ENCODE results near the gene SESN1.

- TF ChIP-seq POLR2A (IDR thresholded peaks at IDR 0.05) (no peak), CTCF (IDR thresholded peaks at IDR 0.05) (no peak)
Measured at GRCh38 chr6:109010705-109011102, 83.9 kb downstream of the SESN1 start.

All from right lobe of liver (tissue), 4 donors.